ELR (cell line): Measurements from ENCODE around the gene NMD3.
"Not testable (repeated sequence)": the region's sequence is repeated elsewhere in the genome, so short reads cannot be mapped to it uniquely, and the experiment has no call there.

Experiments used
- DNase-seq: peaks from one replicate; pipeline ENCODE4 v3.0.0-alpha.2; 2015; ENCODE audit warnings: low read depth

NMD3 gene

GRCh38 chr3:161220850-161221753 is at the start of gene NMD3:
Gene NMD3 (plus strand): TSS chr3:161221311. CDS start chr3:161222014, 703 bp downstream.
- peak; percentile 96 for DNase-seq

DNA sequence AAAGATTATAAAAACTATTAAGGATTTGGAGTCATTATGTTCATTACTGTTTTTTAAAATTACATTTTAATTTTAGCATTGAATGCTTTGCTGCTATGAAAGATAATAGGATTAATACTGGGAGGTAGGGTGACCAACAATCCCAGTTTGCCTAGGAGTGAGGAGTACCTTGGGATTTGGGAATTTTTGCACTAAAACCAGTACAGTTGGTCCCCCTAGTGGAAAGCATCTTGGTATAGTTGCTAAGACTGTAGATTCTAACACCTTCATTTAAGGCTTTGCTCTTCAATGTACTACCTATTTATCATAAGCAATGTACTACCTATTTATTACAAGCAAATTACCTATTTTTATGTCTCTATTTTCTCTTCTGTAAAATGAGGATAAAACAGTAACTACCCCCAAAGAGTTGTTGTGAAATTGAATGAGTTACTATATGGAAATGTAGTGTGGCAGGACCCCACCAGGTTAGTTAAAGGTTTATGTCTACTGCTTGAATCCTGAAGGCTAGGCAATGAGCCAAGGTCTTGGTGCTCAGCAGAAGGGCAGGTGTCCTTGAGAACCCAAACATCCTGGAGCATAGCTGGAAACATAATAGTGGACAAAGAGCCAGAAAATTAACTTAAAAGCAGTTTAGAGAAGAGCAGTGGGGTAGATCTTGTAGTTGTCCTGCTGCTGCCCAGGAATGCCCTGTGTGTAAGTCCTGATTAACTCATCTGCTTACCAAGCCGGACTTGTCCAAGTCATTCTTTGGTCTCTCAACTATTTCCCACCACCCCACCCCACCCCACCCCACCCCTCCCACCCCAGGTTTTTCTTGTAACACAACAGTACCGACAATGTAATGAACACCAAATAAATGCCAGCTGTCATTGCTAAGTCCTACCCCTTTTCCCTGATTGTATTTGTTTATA is 49.2 kb upstream of the NMD3 start:
- peak; percentile 16 for DNase-seq

DNA sequence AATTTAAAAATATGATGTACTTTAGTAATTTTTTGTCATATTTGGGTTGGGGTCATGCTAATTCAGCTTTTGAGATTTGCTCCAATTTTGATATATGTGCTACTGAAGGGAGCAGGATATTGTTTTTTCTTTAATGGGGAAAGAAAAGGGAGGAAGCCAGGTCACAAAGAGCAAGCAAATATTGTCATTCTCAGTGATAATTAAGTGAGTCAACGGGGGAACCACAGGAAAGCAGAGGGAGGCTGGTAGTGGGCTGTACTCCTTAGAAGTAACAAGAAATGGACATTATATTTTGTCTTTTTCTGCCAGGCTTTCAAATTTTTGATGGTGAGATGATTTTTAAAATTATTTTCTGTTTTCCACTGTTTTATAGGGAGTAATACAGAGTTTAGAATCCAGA is 45.6 kb upstream of the NMD3 start:
- no peak for DNase-seq

GRCh38 chr3:161177991-161178390 is 43.1 kb upstream of the NMD3 start:
- DNase-seq: no peak

DNA sequence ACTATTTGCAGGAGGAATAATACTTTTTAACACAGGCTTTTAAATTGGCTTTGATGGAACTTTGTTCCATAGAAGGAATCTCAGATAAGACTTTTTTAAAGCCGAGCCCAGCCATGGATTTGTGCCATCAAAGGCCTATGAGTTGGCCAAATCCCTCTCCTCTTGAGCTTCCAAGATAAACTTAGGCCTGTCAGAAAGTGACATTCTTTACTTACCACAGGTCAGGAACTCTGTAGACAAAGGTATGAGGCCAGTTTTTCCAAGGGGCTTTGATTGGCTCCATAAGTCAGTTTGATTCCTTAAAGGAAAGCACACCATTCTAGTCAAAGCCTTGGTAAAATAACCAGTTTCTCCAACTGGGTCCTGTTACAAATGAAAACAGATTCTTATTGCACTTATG is 39.7 kb upstream of the NMD3 start:
- not testable (repeated sequence) for DNase-seq

- DNase-seq: no peak
These were observed 34.1 kb upstream of the NMD3 start for GRCh38 chr3:161187046-161187445.

GRCh38 chr3:161197855-161198850 is 23.0 kb upstream of the NMD3 start:
- DNase-seq: peak; percentile 23

DNA sequence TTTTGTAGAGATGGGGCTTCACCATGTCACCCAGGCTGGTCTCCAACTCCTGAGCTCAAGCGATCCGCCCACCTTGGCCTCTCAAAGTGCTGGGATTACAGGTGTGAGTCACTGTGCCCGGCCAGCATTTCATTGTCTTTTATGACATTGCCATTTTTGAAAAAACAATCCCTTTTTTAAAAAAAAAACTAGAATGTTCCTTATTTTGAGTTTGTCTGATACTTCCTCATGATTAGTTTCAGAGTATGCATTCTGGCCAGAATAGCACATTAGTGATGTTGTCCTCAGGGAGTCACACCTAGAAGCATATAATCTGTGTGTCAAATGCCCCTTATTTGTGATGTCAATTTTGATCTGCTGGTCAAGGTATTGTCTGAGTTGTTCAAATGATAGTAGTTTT is 21.2 kb upstream of the NMD3 start:
- DNase-seq: no peak

DNA sequence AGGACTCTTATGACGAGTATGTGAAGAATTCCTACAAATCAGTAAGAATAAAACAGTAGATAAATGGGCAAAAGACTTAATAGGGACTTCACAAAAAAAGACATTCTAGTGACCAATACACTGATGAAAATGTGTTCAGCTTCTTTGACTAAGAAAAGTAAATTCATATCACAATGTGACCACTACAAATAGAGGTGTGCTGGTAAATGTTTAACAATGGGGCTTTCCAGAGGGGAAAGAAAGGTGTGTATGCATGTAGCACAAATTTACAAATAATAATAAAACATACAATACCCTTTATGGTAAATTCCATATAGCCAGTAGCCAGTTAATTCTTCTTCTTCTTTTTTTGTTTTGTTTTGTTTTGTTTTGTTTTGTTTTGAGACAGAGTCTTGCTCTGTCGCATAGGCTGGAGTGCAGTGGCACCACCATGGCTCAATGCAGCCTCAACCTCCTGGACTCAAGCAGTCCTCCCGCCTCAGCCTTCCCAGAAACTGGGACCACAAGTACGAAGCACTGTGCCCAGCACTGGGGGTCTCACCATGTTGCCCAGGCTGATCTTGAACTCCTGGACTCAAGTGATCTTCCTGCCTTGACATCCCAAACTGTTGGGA is 17.5 kb upstream of the NMD3 start:
- no peak for DNase-seq

DNA sequence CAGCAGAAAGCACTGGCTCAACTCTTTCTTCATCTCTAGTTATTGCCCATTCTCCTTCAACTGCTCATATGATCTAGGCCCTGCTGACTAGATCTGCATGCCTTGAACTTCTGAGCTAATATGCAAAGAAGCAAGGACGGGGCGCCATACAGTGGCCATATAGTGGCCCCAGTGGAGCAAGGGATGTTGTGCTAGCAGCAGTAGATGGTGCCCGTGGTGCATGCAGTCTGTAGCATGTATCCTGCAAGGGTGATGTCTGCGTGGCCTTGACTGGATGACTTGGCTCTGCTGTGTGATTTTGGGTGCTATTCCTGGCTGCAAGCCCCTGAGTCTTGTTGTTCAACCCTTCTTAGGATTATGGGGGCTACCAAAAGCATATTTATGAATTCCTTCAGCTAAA is 12.2 kb upstream of the NMD3 start:
- no peak for DNase-seq

DNA sequence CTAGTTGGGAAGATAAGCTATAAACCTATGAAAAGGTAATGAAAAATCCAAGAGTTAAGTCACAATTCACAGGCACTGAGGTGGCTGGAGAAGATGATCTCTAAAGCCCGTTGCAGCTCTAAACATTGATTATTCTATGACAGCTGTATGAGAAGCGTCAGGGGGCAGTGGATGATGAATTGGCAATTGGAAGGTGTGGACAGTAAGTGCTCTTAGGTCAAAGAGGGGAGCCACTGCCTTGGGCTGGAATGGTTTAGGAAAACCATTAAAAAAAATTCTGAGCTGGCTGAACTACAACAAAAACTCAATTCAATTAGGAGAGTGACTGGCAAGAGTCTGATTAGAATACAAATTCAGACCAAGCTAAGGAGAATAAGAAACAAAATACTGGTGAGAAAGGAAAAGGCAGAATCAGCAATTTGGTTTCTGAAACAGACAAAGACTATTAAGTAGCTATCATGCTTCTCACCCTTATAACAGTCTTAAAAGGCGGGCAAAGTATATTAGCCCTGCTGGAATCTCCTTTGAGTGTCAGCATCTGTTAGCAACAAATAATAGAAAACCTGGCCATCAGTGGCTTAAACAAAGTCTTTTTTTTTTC is 8.8 kb upstream of the NMD3 start:
- DNase-seq: no peak

- DNase-seq: no peak
These were observed 8.2 kb upstream of the NMD3 start for GRCh38 chr3:161212906-161213305.

GRCh38 chr3:161213644-161214043 is 7.5 kb upstream of the NMD3 start:
- DNase-seq: no peak

DNA sequence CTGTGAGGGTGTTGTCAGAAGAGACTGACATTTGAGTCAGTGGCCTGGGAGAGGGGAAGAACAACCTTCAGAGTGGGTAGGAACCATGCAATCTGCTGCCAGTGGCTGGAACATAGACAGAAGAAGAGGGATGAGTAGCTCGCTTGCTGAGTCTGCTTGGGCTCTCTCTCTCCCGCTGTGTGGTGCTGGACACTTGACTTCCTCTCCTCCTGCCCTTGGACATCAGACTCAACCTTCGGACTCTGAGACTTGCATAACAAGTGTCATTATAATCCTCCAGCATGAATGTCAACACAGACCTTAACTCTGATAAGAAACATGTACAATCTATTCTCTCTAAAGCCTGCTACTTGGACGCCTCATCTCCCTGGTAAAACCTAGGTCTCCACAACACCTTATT is 5.9 kb upstream of the NMD3 start:
- no peak for DNase-seq

- DNase-seq: peak; percentile 71
These were observed 3.6 kb upstream of the NMD3 start for GRCh38 chr3:161217496-161217895.

DNA sequence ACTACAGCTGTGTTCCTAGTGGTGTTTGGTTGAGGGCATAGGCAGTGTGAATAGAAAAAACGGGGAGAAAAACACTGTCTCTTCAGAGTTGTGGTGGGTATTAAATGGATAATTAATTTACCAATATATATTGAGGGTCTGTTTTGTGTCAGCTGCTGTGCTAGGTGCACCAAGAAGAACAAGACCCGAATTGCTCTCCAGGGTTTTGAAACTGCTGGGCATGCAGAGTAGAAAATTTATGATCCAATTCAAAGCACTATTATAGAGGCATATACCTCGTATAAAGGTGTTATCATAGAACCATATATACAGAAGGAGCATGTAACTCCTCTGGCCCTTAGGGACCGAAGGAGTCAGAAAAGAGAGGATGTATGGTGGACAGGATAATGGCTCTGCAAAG is 1.6 kb upstream of the NMD3 start:
- DNase-seq: no peak

DNA sequence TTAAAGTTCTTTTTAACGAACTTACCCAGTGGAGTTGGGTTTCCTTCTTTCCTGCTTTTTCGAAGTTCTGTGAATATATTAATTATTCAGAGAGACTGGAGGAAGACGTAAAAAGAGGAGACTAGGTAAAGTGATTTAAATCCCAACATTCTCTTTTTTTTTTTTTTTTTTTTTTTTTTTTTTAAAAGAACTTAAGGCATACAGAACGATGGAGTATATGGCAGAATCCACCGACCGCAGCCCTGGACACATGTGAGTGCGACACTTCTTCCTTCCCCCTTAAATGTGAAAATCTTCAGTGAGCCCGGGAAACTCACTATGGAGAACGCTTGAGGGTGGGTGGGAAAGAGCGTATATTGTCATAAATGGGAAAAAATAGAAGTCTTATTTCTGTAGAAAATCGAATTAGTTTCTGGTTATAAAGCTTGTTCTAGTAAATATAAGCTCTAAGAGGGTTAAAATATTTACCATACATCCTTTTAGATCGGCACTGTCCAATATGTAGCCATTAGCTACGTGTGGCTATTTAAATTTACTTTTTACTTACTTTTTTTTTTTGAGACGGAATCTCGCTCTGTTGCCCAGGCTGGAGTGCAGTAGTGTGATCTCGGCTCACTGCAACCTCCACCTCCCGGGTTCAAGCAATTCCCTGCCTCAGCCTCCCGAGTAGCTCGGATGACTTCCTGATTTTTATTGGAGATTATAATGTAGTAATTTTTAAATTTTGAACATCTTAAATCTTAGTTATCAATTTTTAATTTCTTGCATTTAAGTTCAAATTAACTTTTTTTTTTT is 892 bp downstream of the NMD3 start:
- peak; percentile 52 for DNase-seq

DNA sequence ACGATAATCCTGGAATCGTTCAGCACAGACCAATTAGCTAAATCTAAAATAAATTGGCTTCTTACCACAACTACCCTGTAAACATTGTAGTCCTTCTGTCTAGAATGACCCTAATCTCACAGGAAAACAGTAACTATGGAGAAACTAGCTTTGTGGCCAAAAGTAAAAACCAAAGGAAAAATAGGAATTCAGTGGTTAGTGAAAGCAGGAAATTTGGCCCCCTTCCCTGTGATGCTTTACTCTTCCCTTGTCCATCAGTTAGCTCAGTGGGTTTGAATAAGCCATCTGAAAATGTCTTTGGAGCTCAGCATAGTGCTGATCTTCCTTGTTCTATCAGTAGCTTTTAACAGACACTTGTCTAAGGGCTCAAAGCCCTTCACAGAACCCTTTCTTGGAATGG is 1.6 kb downstream of the NMD3 start:
- peak; percentile 16 for DNase-seq

- no peak for DNase-seq
These were observed 3.7 kb downstream of the NMD3 start for GRCh38 chr3:161224786-161225185.

- DNase-seq: no peak
These were observed 9.6 kb downstream of the NMD3 start for GRCh38 chr3:161230621-161231171.
